Adipose tissue (tissue), 3 donors: ENCODE measurements around the gene SPATA13. TPM values are rescaled to one million over a fixed set of nuclear protein-coding genes. Genes with fewer than 3 reads are reported as not detected.
A peak's percentile ranks its signal among the peaks of the same experiment; 100 is the strongest.

Source experiments
- H3K27ac ChIP-seq: one replicate; pipeline ENCODE4 v1.5.1; 2013; ENCODE audit warnings: low read depth, low read length
- WGBS, 3 donors: extraction: QIAGEN DNeasy Blood & Tissue Kit; methylation state at CpG; one replicate each; pipeline ENCODE4 v1.1.7; 2013; 5-methylcytosine and 5-hydroxymethylcytosine counted together
- polyA plus RNA-seq, 3 donors: library from polyadenylated mRNA; stranded (reverse); fragments of 200-250 nt; gene quantifications; one replicate each; pipeline ENCODE4 v1.2.3, GENCODE V29; 2013
- donor health status: healthy with polysubstance abuse.
- donor health status: Bipolar disorder and iron deficiency.
- donor health status: healthy.

The SPATA13 gene
- polyA plus RNA-seq, 3 donors, result 6.4 to 15.3 (median 9.7) TPM

DNA sequence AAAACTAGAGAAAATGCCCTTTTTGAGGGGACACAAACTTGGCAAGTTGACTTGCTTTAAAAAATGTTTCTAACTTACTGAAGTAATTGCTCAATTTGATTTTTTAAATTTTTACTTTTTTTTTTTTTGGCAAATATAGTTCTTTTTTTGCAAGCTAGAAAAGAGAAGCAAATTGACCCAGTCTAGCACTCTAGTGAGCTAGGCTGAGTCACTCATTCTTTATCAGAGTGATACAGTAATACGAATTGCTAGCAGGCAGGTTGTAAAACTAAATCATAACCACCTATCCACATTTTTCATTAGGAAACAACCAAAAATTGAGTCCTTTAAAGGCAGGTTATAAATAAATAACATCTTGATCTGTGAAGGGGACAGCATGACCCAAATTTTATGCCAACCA, 97.0 kb downstream of the SPATA13 start:
- 54 to 72% (median 69%) methylated on average over 1 of the region's 1 CpG for WGBS, 3 donors

GRCh38 chr13:24261566-24261965, 101.0 kb downstream of the SPATA13 start:
- 42 to 66% (median 59%) methylated on average over 3 of the region's 3 CpGs for WGBS, 3 donors
- no peak overlapping the region for H3K27ac ChIP-seq

More for the DNA sequence above, 97.0 kb downstream of the SPATA13 start:
- no peak overlapping the region for H3K27ac ChIP-seq

DNA sequence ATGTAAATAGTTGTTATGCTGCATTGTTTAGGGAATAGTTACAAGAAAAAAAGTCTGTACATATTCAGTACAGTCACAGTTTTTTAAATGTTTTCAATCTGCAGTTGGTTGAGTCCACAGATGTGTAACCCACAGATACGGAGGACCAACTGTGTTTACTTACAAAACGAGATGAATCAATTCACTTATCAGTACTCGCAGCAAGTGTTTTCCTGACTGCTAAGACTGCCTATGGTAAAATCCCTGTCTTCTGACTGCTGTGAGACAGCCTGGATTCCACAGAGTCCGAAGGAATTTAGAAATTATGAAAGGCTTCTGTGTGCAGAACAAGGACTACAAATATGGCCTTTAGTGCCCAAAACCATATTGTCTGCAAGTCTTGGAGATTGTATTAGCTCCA, 103.1 kb downstream of the SPATA13 start:
- WGBS, 3 donors, result 18 to 66% (median 56%) methylated on average over 4 of the region's 4 CpGs

DNA sequence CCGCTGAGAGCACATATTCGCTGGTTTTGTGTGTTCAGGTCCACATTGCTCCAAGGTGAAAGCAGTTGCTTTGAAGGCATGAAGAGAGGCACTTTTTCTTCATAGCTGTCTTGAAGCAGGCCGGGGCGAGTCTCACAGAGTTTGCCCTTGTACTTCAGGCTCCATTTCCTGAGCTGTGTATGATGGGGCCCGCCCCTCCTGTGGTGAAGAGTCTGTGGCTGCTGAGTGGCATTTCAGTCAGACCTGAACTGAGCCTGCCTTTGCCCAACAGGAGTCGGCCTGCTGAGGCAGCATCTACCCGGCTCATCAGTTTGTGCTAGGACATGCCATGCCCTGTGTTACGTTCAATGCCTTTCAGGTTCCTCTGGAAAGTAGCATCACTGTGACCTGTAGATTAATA, 104.5 kb downstream of the SPATA13 start:
- no peak overlapping the region for H3K27ac ChIP-seq
- 68 to 76% (median 69%) methylated on average over 8 of the region's 8 CpGs for WGBS, 3 donors

More for the DNA sequence above, 103.1 kb downstream of the SPATA13 start:
- no peak overlapping the region for H3K27ac ChIP-seq

DNA sequence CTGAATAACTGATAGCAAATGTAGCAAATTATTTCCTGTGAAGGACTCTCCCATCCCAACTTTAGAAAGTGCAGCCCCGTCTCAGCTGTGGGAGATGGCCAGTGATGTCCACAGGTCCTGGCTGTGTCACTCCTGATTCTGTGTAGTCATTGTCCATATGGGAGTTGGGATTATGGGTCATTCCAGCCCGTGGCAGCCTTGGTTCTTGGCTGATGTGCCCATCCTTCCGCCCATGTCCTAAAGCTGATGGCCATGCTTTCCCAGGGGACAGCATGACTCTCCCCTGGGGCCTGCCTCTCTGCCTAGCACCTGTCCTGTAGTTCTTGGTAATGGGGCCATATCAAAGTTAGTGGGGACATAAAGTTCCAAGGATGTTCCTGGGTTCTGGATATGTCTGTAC, 104.9 kb downstream of the SPATA13 start:
- WGBS, 3 donors, result 93 to 99% (median 93%) methylated on average over 3 of the region's 3 CpGs
- H3K27ac ChIP-seq, result no peak overlapping the region

DNA sequence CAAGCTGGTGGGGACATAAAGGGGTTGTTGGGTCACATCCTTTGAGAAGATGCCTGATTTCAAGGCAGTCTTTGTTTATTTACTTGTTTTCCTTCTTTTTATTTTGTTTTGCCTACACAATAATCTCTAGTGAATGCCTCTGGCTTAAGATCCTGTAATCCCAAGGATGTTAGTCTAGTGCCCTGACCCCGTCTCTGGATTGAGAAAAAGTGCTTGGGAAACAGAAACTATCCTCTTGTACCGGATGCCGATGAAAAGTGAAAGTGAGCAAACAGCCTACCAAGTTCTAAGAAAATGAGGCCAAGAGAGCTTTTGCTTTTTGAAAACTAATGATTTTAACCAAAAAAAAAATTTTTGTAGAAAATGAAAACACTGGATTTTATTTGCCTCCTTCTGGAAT, 106.8 kb downstream of the SPATA13 start:
- no peak overlapping the region for H3K27ac ChIP-seq
- 1 to 67% (median 8%) methylated on average over 3 of the region's 3 CpGs for WGBS, 3 donors

DNA sequence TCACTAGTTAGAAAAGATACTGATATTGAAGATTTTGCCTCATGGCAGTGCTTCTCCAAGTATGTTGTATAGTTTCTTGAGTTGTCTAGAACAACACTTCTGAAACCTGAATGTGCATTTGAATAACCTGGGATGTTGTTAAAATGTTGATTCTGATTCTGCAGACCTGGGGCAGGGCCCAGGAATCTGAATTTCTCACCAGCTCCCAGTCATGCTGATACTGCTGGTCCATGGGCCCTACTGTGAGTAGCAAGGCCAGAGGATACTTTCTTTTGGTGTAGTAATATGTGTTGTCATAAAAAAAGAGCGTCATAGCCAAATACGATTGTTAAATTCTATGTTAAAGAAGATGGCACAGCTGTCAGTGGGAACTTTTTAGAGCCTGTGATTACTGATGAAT, 107.3 kb downstream of the SPATA13 start:
- WGBS, 3 donors, result 90 to 97% (median 95%) methylated on average over 2 of the region's 2 CpGs
- H3K27ac ChIP-seq, result no peak overlapping the region

DNA sequence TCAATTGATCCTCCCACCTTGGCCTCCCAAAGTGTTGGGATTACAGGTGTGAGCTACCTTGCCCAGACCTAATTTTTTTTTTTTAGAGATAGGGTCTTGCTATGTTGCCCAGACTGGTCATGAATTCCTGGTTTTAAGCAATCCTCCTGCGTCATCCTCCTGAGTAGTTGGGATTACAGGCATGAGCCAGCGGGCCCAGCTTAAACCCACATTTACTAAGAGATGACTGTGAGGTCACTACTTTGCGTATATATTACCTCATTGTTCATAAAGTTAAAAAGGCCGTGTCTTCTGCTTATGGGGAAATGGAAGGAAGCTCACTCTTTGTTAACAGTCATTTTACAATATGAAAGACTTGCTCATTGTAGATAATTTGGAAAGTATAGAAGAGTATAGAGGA, 109.3 kb downstream of the SPATA13 start:
- WGBS, 3 donors, result 70 to 89% (median 76%) methylated on average over 4 of the region's 4 CpGs
- no peak overlapping the region for H3K27ac ChIP-seq

DNA sequence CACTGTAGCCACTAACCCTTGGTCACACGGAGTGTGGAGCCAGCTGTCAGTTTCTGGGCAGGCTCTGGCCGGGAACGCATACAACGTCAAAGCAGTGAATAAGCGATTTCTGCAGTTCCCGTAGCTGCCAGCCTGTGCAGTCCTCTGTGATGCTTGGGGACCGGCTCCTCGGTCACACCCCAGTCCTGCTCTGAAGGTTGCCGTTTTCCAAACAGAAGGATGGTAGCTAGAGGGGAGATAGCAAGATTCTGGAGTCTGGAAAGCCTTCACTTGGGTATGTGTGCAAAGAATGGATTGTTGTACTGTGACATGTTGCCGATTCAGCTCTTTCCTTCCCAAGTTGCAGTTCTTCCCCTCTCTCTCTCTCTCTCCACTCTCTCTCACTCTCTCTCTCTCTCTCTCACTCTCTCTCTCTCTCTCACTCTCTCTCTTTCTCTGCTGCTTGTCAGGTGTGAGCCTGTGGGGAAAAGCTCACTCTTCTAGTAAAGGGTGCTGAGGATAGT, 110.2 kb downstream of the SPATA13 start:
- H3K27ac ChIP-seq, result peak overlapping the region; percentile 20
- WGBS, 3 donors, result 1 to 4% (median 3%) methylated on average over 10 of the region's 10 CpGs

DNA sequence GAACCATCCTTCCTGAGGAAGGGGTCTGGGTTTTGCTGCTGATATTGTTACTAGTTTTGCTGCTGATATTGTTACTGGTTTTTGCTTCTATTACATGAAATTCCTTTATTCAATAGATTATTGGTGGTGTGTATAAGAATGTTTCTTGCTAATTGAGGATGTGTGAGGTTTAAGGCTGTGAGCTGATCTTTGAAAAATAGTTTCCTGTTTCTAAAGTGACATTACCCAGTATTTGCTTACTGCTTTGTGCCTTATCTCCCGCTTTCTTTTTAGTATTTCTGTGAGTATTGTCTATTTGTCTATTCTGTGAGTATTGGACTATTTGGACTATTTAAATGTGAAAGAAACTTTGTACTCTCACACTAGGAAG, 110.7 kb downstream of the SPATA13 start:
- peak overlapping the region; percentile 20 for H3K27ac ChIP-seq
- WGBS, 3 donors, result 15 to 31% (median 27%) methylated on average over 1 of the region's 1 CpG

DNA sequence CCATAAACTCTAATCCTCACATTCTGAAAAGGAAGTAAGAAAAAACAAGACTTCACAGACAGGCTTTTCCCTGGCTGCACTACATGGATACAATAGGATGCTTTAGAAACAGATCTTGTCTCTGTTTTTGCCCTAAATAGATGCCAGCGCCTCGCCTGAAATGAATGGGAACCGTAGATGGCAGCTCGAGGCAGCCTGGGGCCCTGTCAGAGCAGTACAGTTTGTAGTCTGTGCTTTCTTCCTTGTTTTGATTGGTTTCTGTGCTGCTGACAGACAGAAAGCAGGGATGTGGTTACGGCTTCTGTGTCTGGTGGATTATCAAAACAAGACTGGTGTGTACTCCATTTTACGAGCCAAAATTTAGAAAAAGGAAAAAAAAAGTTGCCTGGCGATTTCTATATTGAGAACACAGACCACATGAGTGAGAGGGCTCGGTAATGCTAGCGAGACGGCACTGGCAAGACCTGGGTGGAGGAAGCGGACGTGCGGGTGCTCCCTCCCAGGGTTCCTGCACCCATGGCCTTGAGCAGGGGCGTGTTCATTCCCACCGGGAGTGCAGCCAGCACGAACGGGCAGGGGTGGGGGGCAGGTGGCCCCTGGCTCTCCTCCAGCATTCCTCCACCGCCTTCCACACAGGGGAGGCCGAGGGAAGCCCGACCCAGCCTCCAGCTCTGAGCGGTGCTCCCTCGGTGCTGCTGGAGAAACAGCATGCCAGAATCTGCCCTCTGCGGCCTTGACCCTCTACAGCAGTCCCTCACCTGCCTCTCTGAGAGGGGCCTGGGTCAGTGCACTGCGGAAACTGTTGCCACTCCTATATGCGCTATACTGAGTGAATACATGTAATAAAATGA, 111.3 kb downstream of the SPATA13 start:
- H3K27ac ChIP-seq, result no peak overlapping the region
- 6 to 12% (median 10%) methylated on average over 25 of the region's 25 CpGs for WGBS, 3 donors

DNA sequence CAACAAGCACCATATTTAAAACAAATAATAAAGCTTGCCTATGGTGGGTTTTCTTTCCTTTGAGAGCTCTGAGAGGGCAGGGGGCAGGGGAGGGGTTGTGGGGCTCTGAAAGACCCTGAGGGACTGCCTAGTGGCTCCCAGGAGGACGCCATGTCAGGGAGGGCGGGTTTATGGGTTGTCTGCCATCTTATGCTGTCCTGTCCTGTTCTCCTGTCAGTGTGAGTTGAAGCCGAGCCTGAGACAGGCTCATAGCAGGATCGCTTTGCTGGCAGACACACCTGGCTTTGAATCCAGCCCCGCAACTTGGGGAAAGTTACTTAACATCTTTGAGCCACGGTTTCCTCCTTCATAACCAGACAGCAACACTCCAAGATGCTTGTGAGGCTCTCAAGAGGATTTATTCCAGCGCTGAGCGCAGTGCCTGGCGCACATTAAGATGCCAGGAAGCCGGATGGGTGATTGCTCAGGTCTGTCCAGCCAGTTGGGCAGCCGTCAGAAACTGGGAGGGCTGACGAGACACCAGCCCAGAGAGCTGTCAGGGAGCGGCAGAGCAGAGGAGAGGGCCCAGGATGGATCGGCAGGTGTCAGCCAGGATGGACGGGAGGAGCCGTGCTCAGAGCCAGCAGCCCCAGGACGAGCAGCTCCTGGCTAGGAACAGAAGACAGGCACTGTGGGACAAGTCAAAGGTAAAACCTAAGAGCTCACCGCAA, 112.1 kb downstream of the SPATA13 start:
- 53 to 64% (median 58%) methylated on average over 18 of the region's 18 CpGs for WGBS, 3 donors
- no peak overlapping the region for H3K27ac ChIP-seq

DNA sequence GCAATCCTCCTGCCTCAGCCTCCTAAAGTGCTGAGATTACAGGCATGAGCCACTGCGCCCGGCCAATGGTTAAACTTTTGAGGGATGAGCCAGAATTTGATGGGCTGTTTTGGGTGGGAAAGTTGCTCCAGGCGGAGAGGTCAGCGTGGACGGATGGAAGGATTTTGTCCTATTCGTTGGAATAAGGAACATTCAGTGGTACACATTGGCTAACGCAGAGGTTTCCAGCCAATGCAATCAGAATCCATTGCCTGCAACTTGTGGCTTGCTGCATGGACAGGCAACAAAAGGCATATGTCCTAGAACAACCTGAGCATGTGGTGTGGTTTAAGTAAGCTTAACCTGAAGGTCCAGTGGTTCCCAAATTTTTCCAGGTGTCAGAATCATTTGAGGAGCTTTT, 113.4 kb downstream of the SPATA13 start:
- 94 to 96% (median 95%) methylated on average over 7 of the region's 7 CpGs for WGBS, 3 donors
- H3K27ac ChIP-seq, result no peak overlapping the region

DNA sequence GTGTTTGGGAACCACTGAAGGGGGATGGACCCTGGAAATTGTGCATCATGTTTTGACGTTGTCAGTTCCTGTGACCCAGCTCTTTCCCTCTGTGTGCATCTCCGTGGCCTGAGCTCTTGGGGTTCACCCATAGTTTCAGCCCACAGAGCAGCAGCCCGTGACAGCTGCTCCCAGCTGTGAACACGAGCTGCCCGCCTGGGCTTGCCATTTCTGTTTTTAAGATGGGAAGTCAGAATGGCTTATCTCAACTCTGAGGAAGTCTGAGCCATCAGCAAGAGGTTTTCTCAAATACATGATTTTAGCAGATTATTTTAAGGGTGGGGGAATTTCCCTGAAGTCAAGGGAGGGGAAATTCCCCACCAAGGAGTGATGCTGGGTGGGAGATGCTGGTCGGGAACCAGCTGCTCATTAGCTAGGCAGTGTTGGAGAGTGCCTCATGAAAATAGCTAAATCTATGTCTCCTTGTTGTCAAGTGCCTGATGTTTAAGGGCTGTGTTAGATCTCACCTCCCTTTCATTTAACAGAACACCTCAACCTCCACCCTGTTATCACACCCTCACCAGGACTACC, 114.0 kb downstream of the SPATA13 start:
- H3K27ac ChIP-seq, result no peak overlapping the region
- 25 to 74% (median 47%) methylated on average over 6 of the region's 6 CpGs for WGBS, 3 donors

- no peak overlapping the region for H3K27ac ChIP-seq
Observed at GRCh38 chr13:24275041-24275440, 114.5 kb downstream of the SPATA13 start.

DNA sequence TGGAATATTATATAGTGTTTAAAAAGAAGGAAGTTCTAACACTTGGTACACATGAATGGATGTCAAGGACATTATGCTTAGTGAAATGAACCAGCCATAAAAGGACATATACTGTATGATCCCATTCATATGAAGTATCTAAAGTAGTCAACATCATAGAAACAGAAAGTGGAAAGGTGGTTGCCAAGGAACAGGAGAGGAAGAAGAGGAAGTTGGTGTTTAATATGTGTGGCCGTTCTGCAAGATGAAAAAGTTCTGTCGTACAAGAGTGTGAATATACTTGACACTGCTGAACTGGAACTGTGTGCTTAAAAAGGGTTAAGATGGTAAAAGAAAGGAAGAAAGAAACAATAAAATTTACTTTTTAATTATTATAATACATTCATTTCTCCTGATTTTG, 115.8 kb downstream of the SPATA13 start:
- H3K27ac ChIP-seq, result no peak overlapping the region
- WGBS, 3 donors, result 40 to 71% (median 57%) methylated on average over 2 of the region's 2 CpGs

- 75 to 91% (median 78%) methylated on average over 12 to 13 of the region's 13 CpGs for WGBS, 3 donors
- no peak overlapping the region for H3K27ac ChIP-seq
Observed at GRCh38 chr13:24276861-24277260, 116.3 kb downstream of the SPATA13 start.

- H3K27ac ChIP-seq, result no peak overlapping the region
- 88 to 93% (median 88%) methylated on average over 6 of the region's 6 CpGs for WGBS, 3 donors
Observed at GRCh38 chr13:24277761-24278160, 117.2 kb downstream of the SPATA13 start.
